ENCODE measurements around the gene CT45A1. TPM values are rescaled to one million over a fixed set of nuclear protein-coding genes. Genes with fewer than 3 reads are reported as not detected.
"Not testable (repeated sequence)": the region's sequence is repeated elsewhere in the genome, so short reads cannot be mapped to it uniquely, and the experiment has no call there.

CT45A1 gene
- not detected for total RNA-seq
- not detected for polyA plus RNA-seq
- long read RNA-seq, donor 1, result 0 reads
- long read RNA-seq, donor 2, result 0 reads

GRCh38 chrX:135713183-135713689 is at the start of gene CT45A1:
Gene CT45A1, plus strand, starts transcription at chrX:135713639. Its CDS starts 5,302 bp downstream, at chrX:135718941.
- H3K4me3 ChIP-seq; H3K9me3 ChIP-seq; intact Hi-C loops (cut with DNase I); H3K4me1 ChIP-seq; DNase-seq; H3K27me3 ChIP-seq (ENCODE audit: insufficient read depth in 3 of 3, low read length in 2 of 3); ATAC-seq; H3K27ac ChIP-seq; H3K36me3 ChIP-seq (ENCODE audit: insufficient read depth in 1 of 2, low read depth in 1 of 2): not testable (repeated sequence)
- WGBS, 3 donors, result 68 to 96% (median 90%) methylated on average over 4 to 12 of the region's 15 CpGs

GRCh38 chrX:135672979-135673378 is 40.5 kb upstream of the CT45A1 start:
- H3K27me3 ChIP-seq (ENCODE audit: insufficient read depth in 3 of 3, low read length in 2 of 3); ATAC-seq; H3K4me1 ChIP-seq; H3K9me3 ChIP-seq; H3K27ac ChIP-seq; H3K36me3 ChIP-seq (ENCODE audit: insufficient read depth in 1 of 2, low read depth in 1 of 2); H3K4me3 ChIP-seq; DNase-seq; intact Hi-C loops (cut with DNase I): not testable (repeated sequence)

- H3K36me3 ChIP-seq (ENCODE audit: insufficient read depth in 1 of 2, low read depth in 1 of 2), result no peaks in the 10 kb centered on the region
- DNase-seq (no peak), ATAC-seq (no peak)
- no peaks in the 10 kb centered on the region for H3K27me3 ChIP-seq (ENCODE audit: insufficient read depth in 3 of 3, low read length in 2 of 3)
- TF ChIP-seq CTCF (IDR thresholded peaks at IDR 0.05), result no peak
- H3K4me1 ChIP-seq, result no peaks in the 10 kb centered on the region
- no peaks in the 10 kb centered on the region for H3K9me3 ChIP-seq
- intact Hi-C loops (cut with DNase I), result no loop called here
- H3K4me3 ChIP-seq, result no peak overlapping the region
- WGBS, 3 donors, result 31 to 42% (median 42%) methylated on average over 16 of the region's 16 CpGs
- no peak overlapping the region for H3K27ac ChIP-seq
Measured at GRCh38 chrX:135688137-135688536, 25.3 kb upstream of the CT45A1 start.

- Histone ChIP-seq H3K4me1 (no peaks in the 10 kb centered on the region), H3K36me3 (ENCODE audit: insufficient read depth in 1 of 2, low read depth in 1 of 2) (no peaks in the 10 kb centered on the region), H3K27me3 (ENCODE audit: insufficient read depth in 3 of 3, low read length in 2 of 3) (no peaks in the 10 kb centered on the region), H3K9me3 (no peaks in the 10 kb centered on the region), H3K27ac (no peak overlapping the region), H3K4me3 (no peak overlapping the region)
- no peak for TF ChIP-seq CTCF (IDR thresholded peaks at IDR 0.05)
- DNase-seq (no peak), ATAC-seq (no peak)
- intact Hi-C loops (cut with DNase I), result no loop called here
- WGBS, 3 donors, result 63 to 77% (median 64%) methylated on average over 3 of the region's 3 CpGs
Measured at GRCh38 chrX:135695471-135695870, 18.0 kb upstream of the CT45A1 start.

- no peaks in the 10 kb centered on the region for H3K27me3 ChIP-seq (ENCODE audit: insufficient read depth in 3 of 3, low read length in 2 of 3)
- no peak for TF ChIP-seq CTCF (IDR thresholded peaks at IDR 0.05)
- H3K4me3 ChIP-seq, result no peak overlapping the region
- intact Hi-C loops (cut with DNase I), result no loop called here
- H3K36me3 ChIP-seq (ENCODE audit: insufficient read depth in 1 of 2, low read depth in 1 of 2), result no peaks in the 10 kb centered on the region
- no peak overlapping the region for H3K27ac ChIP-seq
- no peaks in the 10 kb centered on the region for H3K9me3 ChIP-seq
- DNase-seq (no peak), ATAC-seq (no peak)
- H3K4me1 ChIP-seq, result no peaks in the 10 kb centered on the region
Measured at GRCh38 chrX:135697601-135698000, 15.8 kb upstream of the CT45A1 start.

- no peak overlapping the region for H3K27ac ChIP-seq
- no peaks in the 10 kb centered on the region for H3K27me3 ChIP-seq (ENCODE audit: insufficient read depth in 3 of 3, low read length in 2 of 3)
- intact Hi-C loops (cut with DNase I), result no loop called here
- no peak overlapping the region for H3K4me3 ChIP-seq
- H3K9me3 ChIP-seq, result no peaks in the 10 kb centered on the region
- H3K36me3 ChIP-seq (ENCODE audit: insufficient read depth in 1 of 2, low read depth in 1 of 2), result no peaks in the 10 kb centered on the region
- ATAC-seq (no peak), DNase-seq (no peak)
- no peak for TF ChIP-seq CTCF (IDR thresholded peaks at IDR 0.05)
- no peaks in the 10 kb centered on the region for H3K4me1 ChIP-seq
Measured at GRCh38 chrX:135698924-135699323, 14.5 kb upstream of the CT45A1 start.

Data from psoas muscle (tissue), 8 donors.